ENCODE data around the gene CIROP. TPM values are rescaled to one million over a fixed set of nuclear protein-coding genes. Genes with fewer than 3 reads are reported as not detected.

CIROP gene
- total and polyA plus RNA-seq, 2 experiments from 2014 or later = not detected

- Histone ChIP-seq H3K27ac (peak overlapping the region; percentile 89), H3K9me2 (replicated peaks; ENCODE audit: insufficient read depth) (no peaks in the 10 kb centered on the region), H3K4me3 (peak overlapping the region; percentile 87), H3K36me3 (replicated peaks; ENCODE audit: insufficient read depth, low read depth) (no peaks in the 10 kb centered on the region), H3K27me3 (no peaks in the 10 kb centered on the region), H3K4me1 (ENCODE audit: insufficient read depth) (peaks cover 33% of the 10 kb centered on the region), H4K20me1 (ENCODE audit: insufficient read depth, poor library complexity, severe bottlenecking) (peaks cover 25% of the 10 kb centered on the region), H2AFZ (peak overlapping the region; percentile 36), H3K9me3 (ENCODE audit: low read depth) (no peaks in the 10 kb centered on the region), H3K4me2 (peak overlapping the region; percentile 92), H3K79me2 (peaks cover 84% of the 10 kb centered on the region)
- no peak for DNase-seq (ENCODE audit: low spot score)
- WGBS (ENCODE audit: low lambda C conversion rate, missing lambda C conversion rate) = 4% methylated on average over 10 of the region's 10 CpGs
- TF ChIP-seq EZH2phosphoT487 (IDR thresholded peaks at IDR 0.05; ENCODE audit: low read depth, severe bottlenecking, unreplicated experiment) = no peak
- no peak for TF ChIP-seq CTCF (IDR thresholded peaks at IDR 0.05; ENCODE audit: poor library complexity)
- no peak for TF ChIP-seq EZH2 (IDR thresholded peaks at IDR 0.05; ENCODE audit: borderline replicate concordance)
Measured at GRCh38 chr14:23070262-23071129, 34.3 kb downstream of the CIROP start.

- TF ChIP-seq CTCF (IDR thresholded peaks at IDR 0.05; ENCODE audit: poor library complexity) (no peak), EZH2 (IDR thresholded peaks at IDR 0.05; ENCODE audit: borderline replicate concordance) (no peak), EZH2phosphoT487 (IDR thresholded peaks at IDR 0.05; ENCODE audit: low read depth, severe bottlenecking, unreplicated experiment) (no peak)
- Histone ChIP-seq H2AFZ (no peak overlapping the region), H3K9me2 (replicated peaks; ENCODE audit: insufficient read depth) (no peaks in the 10 kb centered on the region), H3K79me2 (peaks cover 85% of the 10 kb centered on the region), H3K9me3 (ENCODE audit: low read depth) (no peaks in the 10 kb centered on the region), H3K27me3 (no peaks in the 10 kb centered on the region), H3K27ac (peak overlapping the region; percentile 89), H3K36me3 (replicated peaks; ENCODE audit: insufficient read depth, low read depth) (no peaks in the 10 kb centered on the region), H3K4me2 (peak overlapping the region; percentile 92), H4K20me1 (ENCODE audit: insufficient read depth, poor library complexity, severe bottlenecking) (peaks cover 35% of the 10 kb centered on the region), H3K4me1 (ENCODE audit: insufficient read depth) (peaks cover 33% of the 10 kb centered on the region), H3K4me3 (no peak overlapping the region)
- 65% methylated on average over 4 of the region's 4 CpGs for WGBS (ENCODE audit: low lambda C conversion rate, missing lambda C conversion rate)
- no peak for DNase-seq (ENCODE audit: low spot score)
Measured at GRCh38 chr14:23069413-23069806, 35.4 kb downstream of the CIROP start.

- H2AFZ ChIP-seq = no peak overlapping the region
- H3K4me1 ChIP-seq (ENCODE audit: insufficient read depth) = peaks cover 33% of the 10 kb centered on the region
- peak; percentile 94 for DNase-seq (ENCODE audit: low spot score)
- no peaks in the 10 kb centered on the region for H3K9me3 ChIP-seq (ENCODE audit: low read depth)
- H4K20me1 ChIP-seq (ENCODE audit: insufficient read depth, poor library complexity, severe bottlenecking) = peaks cover 35% of the 10 kb centered on the region
- H3K36me3 ChIP-seq (replicated peaks; ENCODE audit: insufficient read depth, low read depth) = no peaks in the 10 kb centered on the region
- H3K9me2 ChIP-seq (replicated peaks; ENCODE audit: insufficient read depth) = no peaks in the 10 kb centered on the region
- H3K4me3 ChIP-seq = no peak overlapping the region
- H3K4me2 ChIP-seq = peak overlapping the region; percentile 92
- no peaks in the 10 kb centered on the region for H3K27me3 ChIP-seq
- peaks cover 83% of the 10 kb centered on the region for H3K79me2 ChIP-seq
- WGBS (ENCODE audit: low lambda C conversion rate, missing lambda C conversion rate) = 29% methylated on average over 8 of the region's 8 CpGs
- no peak for TF ChIP-seq EZH2phosphoT487 (IDR thresholded peaks at IDR 0.05; ENCODE audit: low read depth, severe bottlenecking, unreplicated experiment)
- TF ChIP-seq CTCF (IDR thresholded peaks at IDR 0.05; ENCODE audit: poor library complexity) = peak; percentile 100
- peak overlapping the region; percentile 89 for H3K27ac ChIP-seq
Measured at GRCh38 chr14:23068789-23069412, 35.9 kb downstream of the CIROP start.
